Measurements from ENCODE around the gene HACL1. TPM values are rescaled to one million over a fixed set of nuclear protein-coding genes. Genes with fewer than 3 reads are reported as not detected.

Gene HACL1
- total and polyA plus RNA-seq, 2 donors (not counting 1 experiment from before 2014, with no cell fraction given), result 20.8 to 38.7 TPM

- H3K27ac Mint-ChIP-seq, result no peak overlapping the region
- no peaks in the 10 kb centered on the region for H3K4me1 Mint-ChIP-seq
- no peak overlapping the region for H3K9ac ChIP-seq (ENCODE audit: low read length)
- H3K4me1 ChIP-seq (ENCODE audit: control insufficient read depth in 2 of 2, insufficient read depth in 2 of 2, low read length in 2 of 2), result no peaks in the 10 kb centered on the region
- H3K27me3 Mint-ChIP-seq, result no peaks in the 10 kb centered on the region
- 100% methylated on average over 1 of the region's 1 CpG for WGBS (ENCODE audit: insufficient coverage)
- H3K9me3 ChIP-seq (ENCODE audit: control extremely low read depth in 1 of 3, control insufficient read depth in 2 of 3, insufficient read depth in 1 of 3, low read length in 2 of 3), result no peaks in the 10 kb centered on the region
- H3K4me2 ChIP-seq (replicated peaks; ENCODE audit: low read depth, low read length, poor library complexity, severe bottlenecking), result no peak overlapping the region
- no peaks in the 10 kb centered on the region for H3K9me3 Mint-ChIP-seq (ENCODE audit: insufficient read depth)
- no peaks in the 10 kb centered on the region for H4K20me1 ChIP-seq (ENCODE audit: control insufficient read depth, insufficient read depth, low read length, poor library complexity, severe bottlenecking)
- no peak overlapping the region for H2AFZ ChIP-seq (ENCODE audit: insufficient read depth, low read depth, low read length, poor library complexity, severe bottlenecking)
- H3K79me2 ChIP-seq (ENCODE audit: control insufficient read depth, insufficient read depth, low read length), result no peaks in the 10 kb centered on the region
- no peak overlapping the region for H3K4me3 Mint-ChIP-seq
- H3K27ac ChIP-seq (ENCODE audit: low read length in 2 of 2), result no peak overlapping the region
- no peaks in the 10 kb centered on the region for H3K27me3 ChIP-seq (replicated peaks in 1 of 4; ENCODE audit: control extremely low read depth in 1 of 4, control insufficient read depth in 3 of 4, insufficient read depth in 4 of 4, low read length in 3 of 4)
- POLR2A ChIA-PET, result no interaction called here
- no peak for DNase-seq
- ATAC-seq (ENCODE audit: low read depth), result no peak
- intact Hi-C loops (cut with micrococcal nuclease), result no loop called here
- H3K4me3 ChIP-seq (ENCODE audit: control extremely low read depth in 1 of 5, extremely low read depth in 1 of 5, insufficient read depth in 1 of 5, low read depth in 2 of 5, low read length in 4 of 5), result no peak overlapping the region
- CTCF ChIA-PET, result no interaction called here
- no peaks in the 10 kb centered on the region for H3K36me3 ChIP-seq (replicated peaks in 1 of 2; ENCODE audit: control extremely low read depth in 1 of 2, control insufficient read depth in 1 of 2, extremely low read depth in 1 of 2, insufficient read depth in 2 of 2, low read length in 1 of 2)
- TF ChIP-seq EZH2 (IDR thresholded peaks at IDR 0.05; ENCODE audit: borderline replicate concordance, insufficient read depth, low read depth, low read length, poor library complexity, severe bottlenecking), result no peak
- TF ChIP-seq CTCF (IDR thresholded peaks at IDR 0.05), result no peak
Observed at GRCh38 chr3:15531346-15531745, 70.0 kb downstream of the HACL1 start.

GRCh38 chr3:15528854-15529537 is 72.4 kb downstream of the HACL1 start:
- 85% methylated on average over 4 of the region's 4 CpGs for WGBS (ENCODE audit: insufficient coverage)
- no peak for DNase-seq

More at GRCh38 chr3:15528854-15529537, 72.4 kb downstream of the HACL1 start:
- POLR2A ChIA-PET, result no interaction called here
- Histone ChIP-seq H3K4me1 (ENCODE audit: control insufficient read depth in 2 of 2, insufficient read depth in 2 of 2, low read length in 2 of 2) (no peaks in the 10 kb centered on the region), H3K27me3 (replicated peaks in 1 of 4; ENCODE audit: control extremely low read depth in 1 of 4, control insufficient read depth in 3 of 4, insufficient read depth in 4 of 4, low read length in 3 of 4) (no peaks in the 10 kb centered on the region), H3K36me3 (replicated peaks in 1 of 2; ENCODE audit: control extremely low read depth in 1 of 2, control insufficient read depth in 1 of 2, extremely low read depth in 1 of 2, insufficient read depth in 2 of 2, low read length in 1 of 2) (no peaks in the 10 kb centered on the region), H3K9me3 (ENCODE audit: control extremely low read depth in 1 of 3, control insufficient read depth in 2 of 3, insufficient read depth in 1 of 3, low read length in 2 of 3) (peaks cover 0 to 5% (median 0%) of the 10 kb centered on the region in 3 donors), H3K27ac (ENCODE audit: low read length in 2 of 2) (no peak overlapping the region), H3K4me3 (ENCODE audit: control extremely low read depth in 1 of 5, extremely low read depth in 1 of 5, insufficient read depth in 1 of 5, low read depth in 2 of 5, low read length in 4 of 5) (no peak overlapping the region), H4K20me1 (ENCODE audit: control insufficient read depth, insufficient read depth, low read length, poor library complexity, severe bottlenecking) (no peaks in the 10 kb centered on the region), H2AFZ (ENCODE audit: insufficient read depth, low read depth, low read length, poor library complexity, severe bottlenecking) (no peak overlapping the region), H3K9ac (ENCODE audit: low read length) (no peak overlapping the region), H3K4me2 (replicated peaks; ENCODE audit: low read depth, low read length, poor library complexity, severe bottlenecking) (no peak overlapping the region), H3K79me2 (ENCODE audit: control insufficient read depth, insufficient read depth, low read length) (no peaks in the 10 kb centered on the region)
- Mint-ChIP-seq H3K27ac (no peak overlapping the region), H3K4me1 (no peaks in the 10 kb centered on the region), H3K27me3 (no peaks in the 10 kb centered on the region), H3K4me3 (no peak overlapping the region), H3K9me3 (ENCODE audit: insufficient read depth) (peaks cover 3% of the 10 kb centered on the region)
- TF ChIP-seq CTCF (IDR thresholded peaks at IDR 0.05) (no peak), EZH2 (IDR thresholded peaks at IDR 0.05; ENCODE audit: borderline replicate concordance, insufficient read depth, low read depth, low read length, poor library complexity, severe bottlenecking) (no peak)
- CTCF ChIA-PET, result no interaction called here
- intact Hi-C loops (cut with micrococcal nuclease), result no loop called here
- ATAC-seq (ENCODE audit: low read depth), result no peak

Measured in B cell (primary cell).